HepG2 (cell line): ENCODE data around the gene LARP1. TPM values are rescaled to one million over a fixed set of nuclear protein-coding genes. Genes with fewer than 3 reads are reported as not detected.

Experiments used
- ATAC-seq: fragments of 200-7000 bp; cut with Tn5 transposase; 3 replicates; pipeline ENCODE4 v1.9.1; 2020; ENCODE audit warnings: mild to moderate bottlenecking, moderate library complexity
- BruUV-seq: library from RNA; stranded (reverse); fragments of 400-500 nt; replicated peaks from 2 replicates; lab custom pipeline; 2021; lab: Mats Ljungman, UMichigan
- CTCF ChIA-PET: fragments of 300-600 bp; formaldehyde crosslinking; extraction: SDS; loops from one replicate; lab custom pipeline; 2021; ENCODE audit warnings: low total read pairs, inconsistent platforms, low intra/inter-chr PET ratio; lab: Yijun Ruan, JAX
- POLR2A ChIA-PET: fragments of 350-600 bp; sonication (Branson Sonifier 250); formaldehyde crosslinking; loops from one replicate; lab custom pipeline; 2020; ENCODE audit warnings: antibody characterized with exemption, inconsistent platforms; lab: Yijun Ruan, JAX
- DNase-seq: peaks from one replicate; pipeline ENCODE4 v3.0.0-alpha.2; 2015; ENCODE audit warnings: low spot score
- FAIRE-seq: peaks from 3 replicates; lab custom pipeline; 2011; peaks lifted over from hg19 to GRCh38; lab: Jason Lieb, UNC
- H2AFZ ChIP-seq: one replicate; pipeline ENCODE4 v1.6.1; 2011; ENCODE audit warnings: low read length, inconsistent platforms
- H3K27ac ChIP-seq: fragments of 300-600 bp; 3 replicates; pipeline ENCODE4 v1.8.0; 2011; ENCODE audit warnings: mixed run types, mild to moderate bottlenecking, mixed read lengths, low read length, inconsistent platforms; ENCODE audit not compliant: insufficient read depth; ENCODE audit errors: extremely low read length
- H3K27me3 ChIP-seq, 2 experiments: fragments of 200-600 bp in 1 of 2; 2 replicates in 1 of 2; 3 replicates in 1 of 2; pipeline versions ENCODE4 v1.6.0 to v1.8.0; 2011; ENCODE audit warnings: low read length in 2 of 2, mild to moderate bottlenecking in 2 of 2, moderate library complexity in 2 of 2, inconsistent platforms in 1 of 2; ENCODE audit not compliant: insufficient read depth in 2 of 2, control insufficient read depth in 1 of 2
- H3K36me3 ChIP-seq, 2 experiments: fragments of 200-600 bp in 1 of 2; replicated peaks in 1 of 2; 2 replicates in 1 of 2; 3 replicates in 1 of 2; pipeline versions ENCODE4 v1.5.1 to v1.8.0; 2011; ENCODE audit warnings: low read length in 2 of 2, inconsistent platforms in 1 of 2; ENCODE audit not compliant: insufficient read depth in 2 of 2, control insufficient read depth in 1 of 2
- H3K4me1 ChIP-seq: 2 replicates; pipeline ENCODE4 v1.5.1; 2012; ENCODE audit warnings: low read length, inconsistent platforms; ENCODE audit not compliant: insufficient read depth
- H3K4me2 ChIP-seq: 2 replicates; pipeline ENCODE4 v1.6.0; 2011; ENCODE audit warnings: low read depth, low read length, inconsistent platforms
- H3K4me3 ChIP-seq, 3 experiments: fragments of 200-600 bp in 1 of 3; sonication (generic), shearing (Covaris generic) in 1 of 3; replicated peaks in 1 of 3; 2 replicates each; pipeline ENCODE4 v1.5.1; 2011 to 2016; ENCODE audit warnings: low read length in 3 of 3, inconsistent platforms in 2 of 3, low read depth in 2 of 3, mild to moderate bottlenecking in 2 of 3, control low read depth in 1 of 3, mixed read lengths in 1 of 3; ENCODE audit not compliant: insufficient read depth in 1 of 3
- H3K79me2 ChIP-seq: one replicate; pipeline ENCODE4 v1.6.1; 2011; ENCODE audit warnings: low read length, inconsistent platforms; ENCODE audit not compliant: insufficient read depth
- H3K9ac ChIP-seq: 2 replicates; pipeline ENCODE4 v1.6.0; 2011; ENCODE audit warnings: mild to moderate bottlenecking, low read depth, low read length, inconsistent platforms; ENCODE audit not compliant: insufficient read depth
- H3K9me3 ChIP-seq: 2 replicates; pipeline ENCODE4 v1.5.1; 2012; ENCODE audit warnings: mild to moderate bottlenecking, low read length
- H4K20me1 ChIP-seq: 2 replicates; pipeline ENCODE4 v1.6.0; 2011; ENCODE audit warnings: inconsistent platforms, mild to moderate bottlenecking, low read length, moderate library complexity; ENCODE audit not compliant: insufficient read depth
- FOXA3 ChIP-seq: IDR thresholded peaks from 2 replicates; pipeline ENCODE4 v1.6.1; 2016; ENCODE audit warnings: missing genetic modification reagents, missing compliant biosample characterization
- GATAD1 ChIP-seq: IDR thresholded peaks from 2 replicates; pipeline ENCODE4 v1.6.1; 2016; ENCODE audit warnings: missing genetic modification reagents, missing compliant biosample characterization
- HNRNPH1 ChIP-seq: fragments of 200-400 bp; formaldehyde crosslinking; optimal IDR thresholded peaks from 2 replicates; pipeline ENCODE3; 2017; ENCODE audit warnings: mild to moderate bottlenecking, low read depth, low read length
- POLR2A ChIP-seq, 2 experiments: IDR thresholded peaks; 2 replicates each; pipeline ENCODE4 v1.6.1; 2011; ENCODE audit warnings: low read depth in 2 of 2, low read length in 2 of 2, mild to moderate bottlenecking in 1 of 2, moderate library complexity in 1 of 2; ENCODE audit not compliant: insufficient read depth in 1 of 2
- TEF ChIP-seq: sonication (generic); formaldehyde crosslinking; IDR thresholded peaks from 2 replicates; pipeline ENCODE4 v1.5.0; 2020; ENCODE audit warnings: missing genetic modification reagents
- ZBTB38 ChIP-seq: sonication (generic); formaldehyde crosslinking; IDR thresholded peaks from 2 replicates; pipeline ENCODE4 v1.5.1; 2020; ENCODE audit warnings: mild to moderate bottlenecking, missing genetic modification reagents
- ZNF350 ChIP-seq: sonication (generic); formaldehyde crosslinking; IDR thresholded peaks from 2 replicates; pipeline ENCODE4 v1.4.0; 2020; ENCODE audit warnings: mild to moderate bottlenecking, low read depth, missing genetic modification reagents, borderline replicate concordance
- ZNF746 ChIP-seq: sonication (generic); formaldehyde crosslinking; IDR thresholded peaks from 2 replicates; pipeline ENCODE4 v1.8.0; 2022; ENCODE audit warnings: mild to moderate bottlenecking, missing genetic modification reagents
- WGBS: methylation state at CpG from one replicate; pipeline ENCODE4 v1.1.6; 2017; ENCODE audit warnings: low lambda C conversion rate; 5-methylcytosine and 5-hydroxymethylcytosine counted together
- in situ Hi-C: cut with HindIII; loops from 2 replicates; pipeline ENCODE4 v1.10.0; 2017; ENCODE audit warnings: low pct_unique_long_range_greater_than_20kb; ENCODE audit not compliant: extremely low pct_ligation_motif_present
- intact Hi-C: fragments of 100-400 bp; cut with micrococcal nuclease; formaldehyde crosslinking; loops from one replicate; pipeline ENCODE4 v1.10.0; 2022; ENCODE audit not compliant: unreplicated experiment
- polyA plus RNA-seq, 8 experiments: library from polyadenylated mRNA; depleted of rRNA in 3 of 8; stranded (reverse) in 7 of 8; unstranded in 1 of 8; fragments of >200 nt; fragmentation: Illumina TruSeq in 4 of 8; extraction: Trizol in 4 of 8; gene quantifications; 2 replicates each; pipeline versions ENCODE4 v1.2.1 to v1.2.3, GENCODE V29; 2011 to 2016; ENCODE audit warnings: low read depth in 4 of 8, missing spikeins in 1 of 8, mixed read lengths in 1 of 8; ENCODE audit not compliant: insufficient read depth in 1 of 8
- total RNA-seq, 5 experiments: library from RNA; depleted of rRNA; stranded (reverse); fragments of >200 nt; fragmentation: Illumina TruSeq; extraction: Trizol; gene quantifications; 2 replicates each; pipeline ENCODE4 v1.2.3, GENCODE V29; 2016; ENCODE audit warnings: low read depth in 1 of 5

Gene LARP1
- total and polyA plus RNA-seq, 2 of the 13 experiments (the other 11 are each of a cell fraction or from before 2014, with no cell fraction given), result 45.2 to 61.4 TPM

DNA sequence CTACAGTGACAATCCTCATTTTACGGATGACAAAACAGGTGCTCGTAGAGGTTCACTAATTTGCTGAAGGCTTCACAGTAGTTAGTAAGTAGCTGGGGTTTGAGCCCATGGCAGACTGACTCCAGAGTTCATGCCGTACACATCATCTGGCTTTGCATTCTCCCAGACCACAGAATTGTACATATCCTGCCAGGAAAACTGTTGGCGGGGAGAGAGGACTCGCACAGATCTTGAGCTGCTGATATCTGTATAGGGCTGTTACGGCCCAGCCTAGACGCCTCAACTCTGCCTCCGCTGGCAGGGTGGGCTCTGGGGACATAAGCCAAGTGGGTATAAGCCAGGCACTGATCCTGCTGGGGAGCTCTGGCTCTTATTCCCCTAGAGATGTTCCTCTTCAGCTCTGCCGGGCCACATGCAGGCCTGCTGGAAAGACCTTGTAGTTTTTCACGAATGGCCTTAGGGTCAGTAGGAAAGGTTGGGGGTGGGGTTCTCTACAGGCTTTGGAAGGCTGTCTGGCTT, 16.3 kb downstream of the LARP1 start:
- Histone ChIP-seq H4K20me1 (peaks cover 90% of the 10 kb centered on the region), H3K27ac (no peak overlapping the region), H3K9ac (no peak overlapping the region), H3K79me2 (peaks cover 97% of the 10 kb centered on the region), H3K9me3 (no peaks in the 10 kb centered on the region), H3K27me3 (no peaks in the 10 kb centered on the region), H2AFZ (no peak overlapping the region)
- in situ Hi-C loops, result no loop called here
- no TSS peak for BruUV-seq
- ATAC-seq, result peak; percentile 55
- no peak for TF ChIP-seq ZNF746 (CRISPR knock-in tag)
- TF ChIP-seq ZNF350 (CRISPR knock-in tag), result no peak
- TF ChIP-seq TEF, result no peak
- no peak for TF ChIP-seq HNRNPH1
- TF ChIP-seq FOXA3 (CRISPR knock-in tag), result no peak
- TF ChIP-seq ZBTB38 (CRISPR knock-in tag), result peak; percentile 48; the same call in 1 of the 2 replicates
- TF ChIP-seq, all 625 proteins: peak for 1
- Histone ChIP-seq H3K4me2 (no peak overlapping the region), H3K4me3 (no peak overlapping the region), H3K4me1 (peaks cover 74% of the 10 kb centered on the region), H3K36me3 (peaks cover 3 to 5% of the 10 kb centered on the region in 2 experiments; a peak in 4 of 5 replicates)
- FAIRE-seq, result no peak
- ChIA-PET CTCF (no interaction called here), POLR2A (interaction anchor here (0.7 to 1.0 kb wide), 2 partner anchors 87 to 124 kb away, joined by 3 read pairs; no protein-coding TSS in a partner anchor)
- 81% methylated on average over 6 of the region's 10 CpGs for WGBS
- no peak for DNase-seq
- intact Hi-C loops, result no loop called here

- FAIRE-seq (no peak), ATAC-seq (no peak), DNase-seq (no peak)
- no peak overlapping the region for H3K4me2 ChIP-seq
- H3K4me1 ChIP-seq, result peaks cover 73% of the 10 kb centered on the region
- no peaks in the 10 kb centered on the region for H3K27me3 ChIP-seq
- peaks cover 3 to 5% of the 10 kb centered on the region in 2 experiments; a peak in 4 of 5 replicates for H3K36me3 ChIP-seq
- no TSS peak for BruUV-seq
- TF ChIP-seq POLR2A (IDR thresholded peaks at IDR 0.05; ENCODE audit: insufficient read depth in 1 of 2, low read depth in 2 of 2, low read length in 2 of 2) (0 out of 4 replicates have a peak, but pooled peaks of 1 of the 2 experiments have one; percentile 29), GATAD1 (CRISPR knock-in tag) (no peak)
- TF ChIP-seq, all 625 proteins: peak for 1
- no peak overlapping the region for H3K4me3 ChIP-seq
- ChIA-PET CTCF (no interaction called here), POLR2A (no interaction called here)
- peaks cover 84% of the 10 kb centered on the region for H4K20me1 ChIP-seq
- 94% methylated on average over 3 of the region's 3 CpGs for WGBS
- H3K27ac ChIP-seq, result no peak overlapping the region
- H3K9ac ChIP-seq, result no peak overlapping the region
- H3K9me3 ChIP-seq, result no peaks in the 10 kb centered on the region
- intact Hi-C loops (no loop called here), in situ Hi-C loops (no loop called here)
- no peak overlapping the region for H2AFZ ChIP-seq
- peaks cover 96% of the 10 kb centered on the region for H3K79me2 ChIP-seq
Observed at GRCh38 chr5:154773326-154773725, 18.1 kb downstream of the LARP1 start.
